ENCODE results near the gene TRUB2.

DNA sequence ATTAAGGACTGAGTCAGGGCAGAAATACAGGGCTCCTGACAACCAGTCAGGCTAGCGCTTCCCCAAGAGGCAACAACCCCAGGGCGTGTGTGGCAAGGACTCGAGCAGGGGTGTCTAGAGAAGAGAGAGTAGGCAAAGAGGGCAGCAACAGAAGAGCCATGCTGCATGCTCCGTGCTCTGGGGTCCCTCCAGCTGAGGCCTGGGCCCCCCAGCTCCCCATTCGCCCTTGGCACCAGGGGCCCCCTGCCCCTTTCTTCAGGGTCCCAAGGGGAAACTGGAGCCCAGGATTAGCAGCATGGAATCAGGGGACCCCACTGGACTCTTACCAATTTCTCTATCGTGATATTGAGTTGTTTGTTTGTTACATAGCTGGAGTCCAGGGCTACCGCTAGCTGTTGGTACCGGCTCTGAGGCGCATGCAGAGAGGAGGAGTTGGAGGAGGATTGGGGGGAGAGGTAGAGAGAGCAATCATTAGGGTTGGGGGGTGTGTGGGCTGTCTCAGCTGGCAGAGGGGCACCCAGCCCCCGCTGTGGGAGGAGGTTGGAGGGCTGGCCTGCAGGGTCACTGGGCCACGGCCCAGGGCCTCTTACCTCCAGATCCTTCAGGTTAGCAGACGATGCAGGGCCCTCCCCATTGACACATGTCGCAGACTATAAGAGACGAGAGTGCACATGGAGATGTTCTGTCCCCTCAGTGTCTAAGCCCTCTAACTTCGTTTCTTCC lies 55.2 kb downstream of the TRUB2 start:
- no peak for TF ChIP-seq ELF4 (CRISPR knock-in tag; IDR thresholded peaks at IDR 0.05; ENCODE audit: low read depth)
- no peak for TF ChIP-seq E2F5 (CRISPR knock-in tag; IDR thresholded peaks at IDR 0.05)
- no peak for TF ChIP-seq CTCF (IDR thresholded peaks at IDR 0.05)
- no peak for TF ChIP-seq TP53 (CRISPR knock-in tag; IDR thresholded peaks at IDR 0.05)
